ENCODE data around the gene TRIAP1.
A peak's percentile ranks its signal among the peaks of the same experiment; 100 is the strongest.

TRIAP1 gene

DNA sequence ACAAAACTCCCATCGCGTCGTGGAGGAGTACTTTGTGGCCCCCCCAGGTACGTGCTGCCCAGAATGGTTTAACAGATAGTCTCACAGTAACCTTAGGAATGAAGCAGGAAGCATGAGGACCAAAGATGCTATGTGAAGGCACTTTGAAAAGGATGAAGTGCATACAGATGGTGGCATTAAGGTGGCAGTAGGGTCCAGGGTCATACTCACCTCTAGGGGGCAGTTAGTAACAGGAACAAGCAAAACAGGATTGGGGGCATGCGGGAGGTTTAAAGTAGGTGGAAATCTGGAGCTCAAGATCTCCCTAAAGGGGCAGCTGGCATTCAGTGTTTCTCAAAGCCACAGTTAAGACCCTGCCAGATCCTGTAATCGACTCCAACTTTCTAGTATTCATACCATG lies 10.9 kb upstream of the TRIAP1 start:
- H3K36me3 ChIP-seq (ENCODE audit: insufficient read depth, low read length), result peaks cover 71% of the 10 kb centered on the region
- H3K79me2 ChIP-seq (ENCODE audit: insufficient read depth, low read length), result peaks cover 3% of the 10 kb centered on the region; the same call in 1 of the 2 replicates
- no peaks in the 10 kb centered on the region for H3K27me3 ChIP-seq (ENCODE audit: insufficient read depth, low read length, poor library complexity, severe bottlenecking)
- TF ChIP-seq EZH2phosphoT487 (IDR thresholded peaks at IDR 0.05; ENCODE audit: borderline replicate concordance), result no peak
- TF ChIP-seq, protein P1, sequence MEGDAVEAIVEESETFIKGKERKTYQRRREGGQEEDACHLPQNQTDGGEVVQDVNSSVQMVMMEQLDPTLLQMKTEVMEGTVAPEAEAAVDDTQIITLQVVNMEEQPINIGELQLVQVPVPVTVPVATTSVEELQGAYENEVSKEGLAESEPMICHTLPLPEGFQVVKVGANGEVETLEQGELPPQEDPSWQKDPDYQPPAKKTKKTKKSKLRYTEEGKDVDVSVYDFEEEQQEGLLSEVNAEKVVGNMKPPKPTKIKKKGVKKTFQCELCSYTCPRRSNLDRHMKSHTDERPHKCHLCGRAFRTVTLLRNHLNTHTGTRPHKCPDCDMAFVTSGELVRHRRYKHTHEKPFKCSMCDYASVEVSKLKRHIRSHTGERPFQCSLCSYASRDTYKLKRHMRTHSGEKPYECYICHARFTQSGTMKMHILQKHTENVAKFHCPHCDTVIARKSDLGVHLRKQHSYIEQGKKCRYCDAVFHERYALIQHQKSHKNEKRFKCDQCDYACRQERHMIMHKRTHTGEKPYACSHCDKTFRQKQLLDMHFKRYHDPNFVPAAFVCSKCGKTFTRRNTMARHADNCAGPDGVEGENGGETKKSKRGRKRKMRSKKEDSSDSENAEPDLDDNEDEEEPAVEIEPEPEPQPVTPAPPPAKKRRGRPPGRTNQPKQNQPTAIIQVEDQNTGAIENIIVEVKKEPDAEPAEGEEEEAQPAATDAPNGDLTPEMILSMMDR (conservative IDR thresholded peaks at IDR 0.05; ENCODE audit: low read length), result peak; percentile 63
- no peaks in the 10 kb centered on the region for H3F3A ChIP-seq (ENCODE audit: low read depth)
- H3K9me3 ChIP-seq (ENCODE audit: insufficient read depth, low read depth, low read length), result no peaks in the 10 kb centered on the region
- H3K4me3 ChIP-seq (ENCODE audit: low read length, poor library complexity, severe bottlenecking), result no peak overlapping the region
- no peaks in the 10 kb centered on the region for H3K4me1 ChIP-seq (ENCODE audit: insufficient read depth, low read length, poor library complexity, severe bottlenecking)
- no peak overlapping the region for H3K9ac ChIP-seq (ENCODE audit: low read depth, low read length, poor library complexity, severe bottlenecking)
- H2AFZ ChIP-seq (ENCODE audit: low read length), result no peak overlapping the region
- H3K9me2 ChIP-seq (replicated peaks; ENCODE audit: low read depth, low read length), result no peaks in the 10 kb centered on the region
- peaks cover 14% of the 10 kb centered on the region for H4K20me1 ChIP-seq (ENCODE audit: insufficient read depth, low read length, poor library complexity, severe bottlenecking)
- no peak overlapping the region for H3K4me2 ChIP-seq (ENCODE audit: low read depth, low read length, poor library complexity, severe bottlenecking)

- Histone ChIP-seq H3K4me1 (ENCODE audit: insufficient read depth, low read length, poor library complexity, severe bottlenecking) (no peaks in the 10 kb centered on the region), H3K9ac (ENCODE audit: low read depth, low read length, poor library complexity, severe bottlenecking) (no peak overlapping the region), H3F3A (ENCODE audit: low read depth) (no peaks in the 10 kb centered on the region), H3K27me3 (ENCODE audit: insufficient read depth, low read length, poor library complexity, severe bottlenecking) (no peaks in the 10 kb centered on the region), H3K4me3 (ENCODE audit: low read length, poor library complexity, severe bottlenecking) (no peak overlapping the region), H3K36me3 (ENCODE audit: insufficient read depth, low read length) (peaks cover 53% of the 10 kb centered on the region), H4K20me1 (ENCODE audit: insufficient read depth, low read length, poor library complexity, severe bottlenecking) (peaks cover 10% of the 10 kb centered on the region), H3K9me2 (replicated peaks; ENCODE audit: low read depth, low read length) (no peaks in the 10 kb centered on the region), H2AFZ (ENCODE audit: low read length) (no peak overlapping the region), H3K9me3 (ENCODE audit: insufficient read depth, low read depth, low read length) (no peaks in the 10 kb centered on the region), H3K79me2 (ENCODE audit: insufficient read depth, low read length) (peaks cover 7% of the 10 kb centered on the region; the same call in 1 of the 2 replicates), H3K4me2 (ENCODE audit: low read depth, low read length, poor library complexity, severe bottlenecking) (no peak overlapping the region)
- TF ChIP-seq EZH2phosphoT487 (IDR thresholded peaks at IDR 0.05; ENCODE audit: borderline replicate concordance), result no peak
- TF ChIP-seq, protein P1 (conservative IDR thresholded peaks at IDR 0.05; ENCODE audit: low read length), result no peak
Measured at GRCh38 chr12:120455302-120455701, 9.1 kb upstream of the TRIAP1 start.

GRCh38 chr12:120453977-120454376 lies 7.8 kb upstream of the TRIAP1 start:
- no peaks in the 10 kb centered on the region for H3K4me1 ChIP-seq (ENCODE audit: insufficient read depth, low read length, poor library complexity, severe bottlenecking)
- TF ChIP-seq EZH2phosphoT487 (IDR thresholded peaks at IDR 0.05; ENCODE audit: borderline replicate concordance), result no peak
- TF ChIP-seq, protein P1 (conservative IDR thresholded peaks at IDR 0.05; ENCODE audit: low read length), result peak; percentile 80
- no peaks in the 10 kb centered on the region for H3K9me2 ChIP-seq (replicated peaks; ENCODE audit: low read depth, low read length)
- peaks cover 20% of the 10 kb centered on the region; the same call in 1 of the 2 replicates for H3K79me2 ChIP-seq (ENCODE audit: insufficient read depth, low read length)
- no peaks in the 10 kb centered on the region for H3K9me3 ChIP-seq (ENCODE audit: insufficient read depth, low read depth, low read length)
- no peak overlapping the region for H3K4me2 ChIP-seq (ENCODE audit: low read depth, low read length, poor library complexity, severe bottlenecking)
- H3K36me3 ChIP-seq (ENCODE audit: insufficient read depth, low read length), result peaks cover 42% of the 10 kb centered on the region; the same call in 1 of the 2 replicates
- H3K27me3 ChIP-seq (ENCODE audit: insufficient read depth, low read length, poor library complexity, severe bottlenecking), result no peaks in the 10 kb centered on the region
- peaks cover 10% of the 10 kb centered on the region for H4K20me1 ChIP-seq (ENCODE audit: insufficient read depth, low read length, poor library complexity, severe bottlenecking)
- no peak overlapping the region for H3K4me3 ChIP-seq (ENCODE audit: low read length, poor library complexity, severe bottlenecking)
- H3K9ac ChIP-seq (ENCODE audit: low read depth, low read length, poor library complexity, severe bottlenecking), result no peak overlapping the region
- no peak overlapping the region for H2AFZ ChIP-seq (ENCODE audit: low read length)
- H3F3A ChIP-seq (ENCODE audit: low read depth), result no peaks in the 10 kb centered on the region
